ENCODE measurements around the gene SLC16A12. TPM values are rescaled to one million over a fixed set of nuclear protein-coding genes. Genes with fewer than 3 reads are reported as not detected.

Gene SLC16A12
- total and polyA plus RNA-seq, 2 of the 13 experiments (the other 11 are each of a cell fraction or from before 2014, with no cell fraction given) = 0.02 TPM; not detected in 1

- TF ChIP-seq TBL1XR1 (IDR thresholded peaks at IDR 0.05; ENCODE audit: borderline replicate concordance, low read length, partially characterized antibody) = no peak
- TF ChIP-seq HNRNPH1 (optimal IDR thresholded peaks at IDR 0.05; ENCODE audit: low read depth, low read length) = no peak
- no peak for TF ChIP-seq RARA (CRISPR knock-in tag; IDR thresholded peaks at IDR 0.05)
- TF ChIP-seq TCF7 (IDR thresholded peaks at IDR 0.05; ENCODE audit: low read depth) = no peak
Observed at GRCh38 chr10:89503151-89503550, 32.2 kb downstream of the SLC16A12 start (continued).

GRCh38 chr10:89502549-89502948 is 32.8 kb downstream of the SLC16A12 start:
- WGBS (ENCODE audit: low lambda C conversion rate) = 83% methylated on average over 1 of the region's 1 CpG
- FAIRE-seq (no peak), DNase-seq (ENCODE audit: low spot score) (no peak), ATAC-seq (no peak)
- Histone ChIP-seq H3K4me2 (ENCODE audit: low read depth, low read length) (no peak overlapping the region), H3K36me3 (replicated peaks in 1 of 2; ENCODE audit: control insufficient read depth in 1 of 2, insufficient read depth in 2 of 2, low read length in 2 of 2) (no peaks in the 10 kb centered on the region), H3K27me3 (ENCODE audit: control insufficient read depth in 1 of 2, insufficient read depth in 2 of 2, low read length in 2 of 2) (no peaks in the 10 kb centered on the region), H3K9me3 (ENCODE audit: low read length) (no peaks in the 10 kb centered on the region), H3K27ac (ENCODE audit: extremely low read length, insufficient read depth, low read length) (no peak overlapping the region), H3K9ac (ENCODE audit: insufficient read depth, low read depth, low read length) (no peak overlapping the region), H4K20me1 (ENCODE audit: insufficient read depth, low read length) (no peaks in the 10 kb centered on the region), H3K4me3 (replicated peaks in 1 of 3; ENCODE audit: insufficient read depth in 1 of 3, low read depth in 2 of 3, low read length in 3 of 3) (no peak overlapping the region), H3K4me1 (ENCODE audit: insufficient read depth, low read length) (peaks cover 7% of the 10 kb centered on the region; the same call in 1 of the 2 replicates), H2AFZ (ENCODE audit: low read length) (no peak overlapping the region), H3K79me2 (ENCODE audit: insufficient read depth, low read length) (no peaks in the 10 kb centered on the region)
- intact Hi-C loops (cut with micrococcal nuclease; ENCODE audit: unreplicated experiment) = no loop called here
- POLR2A ChIA-PET = no interaction called here
- no TSS peak for BruUV-seq (replicated peaks)
- in situ Hi-C loops (cut with HindIII; ENCODE audit: extremely low pct_ligation_motif_present, low pct_unique_long_range_greater_than_20kb) = no loop called here
- CTCF ChIA-PET (ENCODE audit: low intra/inter-chr PET ratio, low total read pairs) = no interaction called here
- TF ChIP-seq PRDM10 (CRISPR knock-in tag; IDR thresholded peaks at IDR 0.05; ENCODE audit: low read depth) (no peak), CREB1 (IDR thresholded peaks at IDR 0.05) (no peak), CREB1 (CRISPR knock-in tag; IDR thresholded peaks at IDR 0.05) (no peak), MBNL3 (CRISPR knock-in tag; conservative IDR thresholded peaks at IDR 0.05) (no peak), HOMEZ (CRISPR knock-in tag; IDR thresholded peaks at IDR 0.05; ENCODE audit: low read depth) (no peak), ZNF546 (CRISPR knock-in tag; conservative IDR thresholded peaks at IDR 0.05) (no peak), SRF (IDR thresholded peaks at IDR 0.05; ENCODE audit: low read depth, low read length) (no peak), ETS1 (CRISPR knock-in tag; IDR thresholded peaks at IDR 0.05) (no peak), ATF2 (CRISPR knock-in tag; IDR thresholded peaks at IDR 0.05) (no peak), HIVEP1 (CRISPR knock-in tag; IDR thresholded peaks at IDR 0.05) (no peak), ZBTB39 (CRISPR knock-in tag; IDR thresholded peaks at IDR 0.05) (no peak)
